Choroid plexus epithelial cell (primary cell): ENCODE results near the gene GRIN3A.

Source experiments
- DNase-seq: peaks from one replicate; pipeline ENCODE4 v3.0.0-alpha.2; 2010; ENCODE audit warnings: low read depth
- H3K4me3 ChIP-seq: 2 replicates; pipeline ENCODE4 v1.5.1; 2011; ENCODE audit warnings: low read depth, mild to moderate bottlenecking, control low read depth, low read length, moderate library complexity
- CTCF ChIP-seq: conservative IDR thresholded peaks from 2 replicates; pipeline ENCODE4 v1.5.1; 2011; ENCODE audit warnings: low read depth, mild to moderate bottlenecking, control low read depth, inconsistent platforms, low read length, moderate library complexity

GRIN3A gene

GRCh38 chr9:101738566-101739183, at the start of gene GRIN3A:
Gene GRIN3A (minus strand): TSS chr9:101738647. CDS start chr9:101737979, 668 bp downstream.
- TF ChIP-seq CTCF: no peak
- no peak within 1 kb of the TSS for H3K4me3 ChIP-seq
- no peak for DNase-seq

DNA sequence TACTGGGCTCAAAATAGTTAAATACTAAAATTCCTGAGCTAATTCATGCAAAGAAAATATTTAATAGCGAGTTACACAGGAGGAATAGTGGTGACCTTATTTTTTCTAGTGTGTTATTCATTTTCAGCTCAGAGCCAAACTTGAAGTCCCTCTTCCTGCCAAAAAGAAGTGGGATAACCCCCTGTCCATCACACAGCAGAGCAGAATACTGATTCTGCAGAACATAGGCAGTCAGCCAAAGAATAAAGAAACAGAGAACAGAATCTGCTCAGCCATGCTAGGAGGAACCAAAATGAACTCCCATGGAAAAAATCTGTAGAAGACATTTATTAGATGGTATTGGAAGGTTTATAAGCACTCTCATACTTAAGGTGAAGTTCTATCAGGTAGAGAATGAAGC, 49.4 kb upstream of the GRIN3A start:
- no peak for TF ChIP-seq CTCF
- no peak overlapping the region for H3K4me3 ChIP-seq
- DNase-seq: no peak

DNA sequence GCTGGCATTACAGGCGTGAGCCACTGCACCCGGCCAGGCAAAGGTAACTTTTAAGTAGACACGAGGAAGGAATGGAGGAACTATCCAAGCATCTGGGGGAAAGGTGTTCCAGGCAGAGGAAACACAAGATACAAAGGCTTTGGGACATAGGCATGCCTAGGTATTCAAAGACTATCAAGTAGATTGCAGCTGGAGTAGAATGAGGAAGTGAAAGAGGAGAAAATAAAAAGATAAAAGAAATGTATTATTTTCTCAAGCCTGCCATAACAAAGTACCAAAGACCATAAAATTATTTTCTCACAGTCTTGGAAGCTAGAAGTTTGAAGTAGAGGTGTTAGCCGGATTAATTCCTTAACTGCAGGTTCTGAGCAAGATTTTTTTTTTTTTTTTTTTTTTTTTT, 39.9 kb upstream of the GRIN3A start:
- H3K4me3 ChIP-seq: no peak overlapping the region
- no peak for TF ChIP-seq CTCF
- no peak for DNase-seq

GRCh38 chr9:101764472-101764871, 26.0 kb upstream of the GRIN3A start:
- TF ChIP-seq CTCF: no peak
- no peak for DNase-seq
- no peak overlapping the region for H3K4me3 ChIP-seq

GRCh38 chr9:101758304-101758930, 20.0 kb upstream of the GRIN3A start:
- no peak for DNase-seq
- TF ChIP-seq CTCF: no peak
- H3K4me3 ChIP-seq: no peak overlapping the region

DNA sequence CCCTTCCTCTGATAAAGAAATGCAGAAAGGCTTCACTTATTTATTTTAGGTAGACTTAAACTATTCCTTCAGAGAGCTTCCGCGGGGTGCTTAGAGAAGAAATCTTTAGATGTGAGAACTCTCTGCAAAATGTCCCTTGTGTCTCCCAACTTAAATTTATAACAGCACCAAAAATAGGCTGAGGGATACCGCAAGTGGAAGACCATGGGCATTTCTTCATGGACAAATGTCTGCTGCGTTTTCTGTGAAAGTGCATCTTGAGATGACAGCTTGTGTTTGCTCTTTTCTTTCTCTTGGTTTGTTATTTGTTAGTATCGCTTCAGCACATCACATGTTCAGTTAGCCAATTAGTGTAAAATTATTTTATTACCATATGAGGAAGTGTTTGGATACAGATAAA, 15.3 kb upstream of the GRIN3A start:
- DNase-seq: no peak
- H3K4me3 ChIP-seq: no peak overlapping the region
- no peak for TF ChIP-seq CTCF

- DNase-seq: no peak
- H3K4me3 ChIP-seq: no peak overlapping the region
- no peak for TF ChIP-seq CTCF
Observed at GRCh38 chr9:101751895-101752294, 13.4 kb upstream of the GRIN3A start.
